ENCODE results near the gene CDKN1B. TPM values are rescaled to one million over a fixed set of nuclear protein-coding genes. Genes with fewer than 3 reads are reported as not detected.

CDKN1B gene
- total RNA-seq, 1 donor from 2014 or later: 57.7 TPM

GRCh38 chr12:12718853-12719252 lies 1.7 kb downstream of the CDKN1B start:
- TF ChIP-seq CTCF (IDR thresholded peaks at IDR 0.05): no peak
- no peaks in the 10 kb centered on the region for H3K27me3 ChIP-seq (ENCODE audit: low read depth)
- no peaks in the 10 kb centered on the region for H3K9me3 ChIP-seq
- H3K4me1 ChIP-seq: peaks cover 64% of the 10 kb centered on the region
- intact Hi-C loops (cut with DNase I): no loop called here
- DNase-seq (no peak), ATAC-seq (no peak)
- peak overlapping the region; percentile 91 for H3K4me3 ChIP-seq
- peaks cover 26% of the 10 kb centered on the region for H3K36me3 ChIP-seq
- H3K27ac ChIP-seq: peak overlapping the region; percentile 99

GRCh38 chr12:12719496-12719895 lies 2.3 kb downstream of the CDKN1B start:
- intact Hi-C loops (cut with DNase I): no loop called here
- ATAC-seq: no peak
- Histone ChIP-seq H3K27me3 (ENCODE audit: low read depth) (no peaks in the 10 kb centered on the region), H3K27ac (peak overlapping the region; percentile 99), H3K4me1 (peaks cover 60% of the 10 kb centered on the region), H3K4me3 (peak overlapping the region; percentile 91), H3K9me3 (no peaks in the 10 kb centered on the region), H3K36me3 (peaks cover 26% of the 10 kb centered on the region)
- no peak for DNase-seq
- no peak for TF ChIP-seq CTCF (IDR thresholded peaks at IDR 0.05)

- peaks cover 55% of the 10 kb centered on the region for H3K4me1 ChIP-seq
- H3K27me3 ChIP-seq (ENCODE audit: low read depth): no peaks in the 10 kb centered on the region
- peak overlapping the region; percentile 99 for H3K27ac ChIP-seq
- H3K9me3 ChIP-seq: no peaks in the 10 kb centered on the region
- H3K36me3 ChIP-seq: peaks cover 26% of the 10 kb centered on the region
- ATAC-seq (no peak), DNase-seq (no peak)
- peak overlapping the region; percentile 91 for H3K4me3 ChIP-seq
- TF ChIP-seq CTCF (IDR thresholded peaks at IDR 0.05): no peak
- intact Hi-C loops (cut with DNase I): no loop called here
These were observed 2.9 kb downstream of the CDKN1B start for GRCh38 chr12:12720052-12720451.

- peak overlapping the region; percentile 99 for H3K27ac ChIP-seq
- no peak for ATAC-seq
- no peak for DNase-seq
- no peaks in the 10 kb centered on the region for H3K27me3 ChIP-seq (ENCODE audit: low read depth)
- no peaks in the 10 kb centered on the region for H3K9me3 ChIP-seq
- H3K4me1 ChIP-seq: peaks cover 48% of the 10 kb centered on the region
- intact Hi-C loops (cut with DNase I): no loop called here
- H3K36me3 ChIP-seq: peaks cover 26% of the 10 kb centered on the region
- H3K4me3 ChIP-seq: peak overlapping the region; percentile 91
- no peak for TF ChIP-seq CTCF (IDR thresholded peaks at IDR 0.05)
These were observed 3.5 kb downstream of the CDKN1B start for GRCh38 chr12:12720672-12721161.

GRCh38 chr12:12721176-12721751 lies 4.1 kb downstream of the CDKN1B start:
- intact Hi-C loops (cut with DNase I): no loop called here
- Histone ChIP-seq H3K4me1 (peaks cover 43% of the 10 kb centered on the region), H3K27me3 (ENCODE audit: low read depth) (no peaks in the 10 kb centered on the region), H3K27ac (peak overlapping the region; percentile 99), H3K9me3 (no peaks in the 10 kb centered on the region), H3K4me3 (peak overlapping the region; percentile 91), H3K36me3 (peaks cover 26% of the 10 kb centered on the region)
- DNase-seq (no peak), ATAC-seq (no peak)
- no peak for TF ChIP-seq CTCF (IDR thresholded peaks at IDR 0.05)

All from lower lobe of right lung (tissue), 2 donors.